ENCODE data around the gene NIPAL3. TPM values are rescaled to one million over a fixed set of nuclear protein-coding genes. Genes with fewer than 3 reads are reported as not detected.
"Not testable (repeated sequence)": the region's sequence is repeated elsewhere in the genome, so short reads cannot be mapped to it uniquely, and the experiment has no call there.

NIPAL3 gene
- total RNA-seq, 4 donors from 2014 or later: 18.3 to 31.1 (median 26.6) TPM

- H3K27me3 ChIP-seq: no peaks in the 10 kb centered on the region
- 80% methylated on average over 7 of the region's 7 CpGs for WGBS
- no peaks in the 10 kb centered on the region for H3K9me3 ChIP-seq
- H3K4me1 ChIP-seq: peaks cover 11 to 31% (median 29%) of the 10 kb centered on the region in 4 donors
- no peak for DNase-seq (ENCODE audit: extremely low spot score)
- peaks cover 0 to 21% (median 1%) of the 10 kb centered on the region in 4 donors for H3K36me3 ChIP-seq
- no peak for TF ChIP-seq POLR2A (IDR thresholded peaks at IDR 0.05; ENCODE audit: low read depth)
- no peak for TF ChIP-seq CTCF (IDR thresholded peaks at IDR 0.05)
- TF ChIP-seq POLR2AphosphoS5 (IDR thresholded peaks at IDR 0.05): no peak
- TF ChIP-seq EP300 (IDR thresholded peaks at IDR 0.05): no peak
- H3K4me3 ChIP-seq: no peak overlapping the region
- intact Hi-C loops (cut with DNase I): no loop called here
- no peak overlapping the region for H3K27ac ChIP-seq (replicated peaks in 1 of 4)
Observed at GRCh38 chr1:24441480-24441879, 25.9 kb downstream of the NIPAL3 start.

DNA sequence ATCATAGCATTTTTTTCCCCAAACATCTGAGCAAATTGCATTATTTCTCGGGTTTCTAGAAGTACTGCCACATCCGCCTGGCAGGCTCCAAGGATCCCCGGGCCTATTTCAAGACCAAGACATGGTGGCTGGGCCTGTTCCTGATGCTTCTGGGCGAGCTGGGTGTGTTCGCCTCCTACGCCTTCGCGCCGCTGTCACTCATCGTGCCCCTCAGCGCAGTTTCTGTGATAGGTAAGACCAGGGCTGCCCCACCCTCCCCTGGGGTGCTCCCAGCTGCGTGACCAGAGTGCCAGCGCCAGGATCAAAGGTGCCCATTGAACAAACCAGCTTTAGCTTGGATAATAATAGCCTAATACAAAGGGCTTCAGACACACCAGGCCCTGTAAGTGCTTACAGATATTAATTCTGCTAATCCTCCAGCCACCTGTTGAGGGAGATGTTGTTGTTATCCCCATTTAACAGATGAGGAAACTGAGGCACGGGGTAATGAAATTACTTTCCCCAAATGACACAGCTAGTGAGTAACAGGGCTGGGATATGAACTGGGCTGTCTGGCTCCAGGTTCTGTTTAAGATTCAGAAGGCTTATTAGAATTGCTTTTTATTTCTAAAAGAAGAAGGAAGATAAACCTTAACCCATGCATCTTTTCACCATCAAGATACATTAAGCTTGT is 26.5 kb downstream of the NIPAL3 start:
- H3K27ac ChIP-seq (replicated peaks in 1 of 4): no peak overlapping the region
- 98% methylated on average over 14 of the region's 14 CpGs for WGBS
- peaks cover 11 to 31% (median 29%) of the 10 kb centered on the region in 4 donors for H3K4me1 ChIP-seq
- intact Hi-C loops (cut with DNase I): no loop called here
- H3K4me3 ChIP-seq: no peak overlapping the region
- DNase-seq (ENCODE audit: extremely low spot score): no peak
- no peaks in the 10 kb centered on the region for H3K9me3 ChIP-seq
- TF ChIP-seq CTCF (IDR thresholded peaks at IDR 0.05) (no peak), POLR2A (IDR thresholded peaks at IDR 0.05; ENCODE audit: low read depth) (no peak), POLR2AphosphoS5 (IDR thresholded peaks at IDR 0.05) (no peak), EP300 (IDR thresholded peaks at IDR 0.05) (no peak)
- no peaks in the 10 kb centered on the region for H3K27me3 ChIP-seq
- peaks cover 0 to 27% (median 4%) of the 10 kb centered on the region in 4 donors for H3K36me3 ChIP-seq

DNA sequence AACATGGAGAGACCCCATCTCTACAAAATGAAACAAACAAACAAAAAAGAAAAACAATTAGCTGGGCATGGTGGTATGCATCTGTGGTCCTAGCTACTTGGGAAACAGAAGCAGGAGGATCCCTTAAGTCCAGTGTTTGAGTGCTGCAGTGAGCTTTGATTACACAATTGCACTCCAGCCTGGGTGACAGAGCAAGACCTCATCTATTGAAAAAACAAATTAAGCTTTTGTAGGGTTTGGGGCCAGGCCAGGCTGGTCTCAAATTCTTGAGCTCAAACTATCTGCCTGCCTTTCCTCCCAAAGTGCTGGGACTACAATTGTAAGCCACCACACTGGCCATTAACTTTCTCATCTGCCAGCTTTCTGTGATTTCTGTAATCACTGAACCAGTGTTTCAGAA is 27.2 kb downstream of the NIPAL3 start:
- no peak for DNase-seq (ENCODE audit: extremely low spot score)
- peaks cover 8 to 27% (median 24%) of the 10 kb centered on the region in 4 donors for H3K4me1 ChIP-seq
- no peak overlapping the region for H3K27ac ChIP-seq (replicated peaks in 1 of 4)
- peaks cover 0 to 27% (median 4%) of the 10 kb centered on the region in 4 donors for H3K36me3 ChIP-seq
- TF ChIP-seq POLR2A (IDR thresholded peaks at IDR 0.05; ENCODE audit: low read depth): no peak
- TF ChIP-seq CTCF (IDR thresholded peaks at IDR 0.05): no peak
- no peak for TF ChIP-seq EP300 (IDR thresholded peaks at IDR 0.05)
- no peak for TF ChIP-seq POLR2AphosphoS5 (IDR thresholded peaks at IDR 0.05)
- H3K9me3 ChIP-seq: no peaks in the 10 kb centered on the region
- no peak overlapping the region for H3K4me3 ChIP-seq
- H3K27me3 ChIP-seq: no peaks in the 10 kb centered on the region
- intact Hi-C loops (cut with DNase I): no loop called here

GRCh38 chr1:24443241-24443656 is 27.6 kb downstream of the NIPAL3 start:
- no peak for TF ChIP-seq CTCF (IDR thresholded peaks at IDR 0.05)
- TF ChIP-seq POLR2AphosphoS5 (IDR thresholded peaks at IDR 0.05): no peak
- no peak for TF ChIP-seq EP300 (IDR thresholded peaks at IDR 0.05)
- TF ChIP-seq POLR2A (IDR thresholded peaks at IDR 0.05; ENCODE audit: low read depth): no peak
- H3K27me3 ChIP-seq: no peaks in the 10 kb centered on the region
- no peak for DNase-seq (ENCODE audit: extremely low spot score)
- H3K9me3 ChIP-seq: no peaks in the 10 kb centered on the region
- peaks cover 3 to 22% (median 20%) of the 10 kb centered on the region in 4 donors for H3K4me1 ChIP-seq
- intact Hi-C loops (cut with DNase I): no loop called here
- H3K4me3 ChIP-seq: no peak overlapping the region
- H3K27ac ChIP-seq (replicated peaks in 1 of 4): no peak overlapping the region
- 41% methylated on average over 2 of the region's 2 CpGs for WGBS
- H3K36me3 ChIP-seq: peaks cover 0 to 27% (median 4%) of the 10 kb centered on the region in 4 donors

GRCh38 chr1:24446446-24446845 is 30.8 kb downstream of the NIPAL3 start:
- H3K27me3 ChIP-seq; DNase-seq (ENCODE audit: extremely low spot score); H3K27ac ChIP-seq (replicated peaks in 1 of 4); H3K4me3 ChIP-seq; intact Hi-C loops (cut with DNase I); H3K9me3 ChIP-seq: not testable (repeated sequence)
- peaks cover 10 to 52% (median 25%) of the 10 kb centered on the region in 4 donors for H3K36me3 ChIP-seq
- peaks cover 0 to 15% (median 12%) of the 10 kb centered on the region in 4 donors for H3K4me1 ChIP-seq
- 95% methylated on average over 2 of the region's 2 CpGs for WGBS

Data from esophagus muscularis mucosa (tissue), 4 donors.